ENCODE measurements around the gene DPF1.

Gene DPF1

GRCh38 chr19:38252385-38252784 is 28.4 kb upstream of the DPF1 start:
- Histone ChIP-seq H3K4me2 (ENCODE audit: insufficient read depth, low read length, poor library complexity, severe bottlenecking) (no peak overlapping the region), H3K4me3 (ENCODE audit: low read length in 2 of 2) (peak overlapping the region in 1 of 2 donors; percentile 19), H3K9ac (ENCODE audit: low read depth, low read length, poor library complexity) (no peak overlapping the region), H3K9me3 (replicated peaks in 1 of 2; ENCODE audit: control insufficient read depth in 2 of 2, insufficient read depth in 1 of 2, low read depth in 1 of 2, low read length in 2 of 2) (no peaks in the 10 kb centered on the region), H2BK12ac (ENCODE audit: low read length) (no peak overlapping the region), H3K79me1 (ENCODE audit: low read depth, low read length) (no peaks in the 10 kb centered on the region), H4K91ac (ENCODE audit: low read depth, low read length, poor library complexity) (no peak overlapping the region), H2BK15ac (ENCODE audit: low read length) (no peak overlapping the region), H3K36me3 (replicated peaks in 1 of 2; ENCODE audit: control insufficient read depth in 2 of 2, insufficient read depth in 2 of 2, low read length in 2 of 2) (no peaks in the 10 kb centered on the region), H2AK5ac (ENCODE audit: low read depth, low read length) (peak overlapping the region; percentile 9), H3K18ac (ENCODE audit: low read length) (no peak overlapping the region), H2BK5ac (ENCODE audit: low read length) (no peak overlapping the region), H3K23ac (ENCODE audit: low read depth, low read length, poor library complexity) (no peak overlapping the region), H3K4ac (ENCODE audit: low read length) (no peak overlapping the region), H3K4me1 (ENCODE audit: control insufficient read depth in 2 of 2, insufficient read depth in 1 of 2, low read depth in 1 of 2, low read length in 2 of 2) (peaks cover 25 to 40% of the 10 kb centered on the region in 2 donors), H2AFZ (ENCODE audit: low read length) (no peak overlapping the region), H4K8ac (ENCODE audit: low read depth, low read length) (no peak overlapping the region), H2BK120ac (ENCODE audit: low read depth, low read length) (no peak overlapping the region), H3K14ac (ENCODE audit: low read length) (no peak overlapping the region), H3K27me3 (ENCODE audit: control insufficient read depth in 3 of 3, insufficient read depth in 3 of 3, low read depth in 1 of 3, low read length in 3 of 3) (peaks cover 0 to 31% (median 14%) of the 10 kb centered on the region in 3 experiments), H3K27ac (replicated peaks; ENCODE audit: low read length) (no peak overlapping the region)
- no peak for DNase-seq (ENCODE audit: low spot score)
- WGBS, 2 donors (ENCODE audit: extremely low coverage in 2 of 2, insufficient read length in 2 of 2, insufficient replicate concordance in 1 of 2), result no CpG with 5 or more reads among the region's 5 CpGs

- Histone ChIP-seq H3K79me1 (ENCODE audit: low read depth, low read length) (no peaks in the 10 kb centered on the region), H2BK12ac (ENCODE audit: low read length) (no peak overlapping the region), H3K23ac (ENCODE audit: low read depth, low read length, poor library complexity) (no peak overlapping the region), H3K4ac (ENCODE audit: low read length) (no peak overlapping the region), H2BK5ac (ENCODE audit: low read length) (no peak overlapping the region), H4K91ac (ENCODE audit: low read depth, low read length, poor library complexity) (no peak overlapping the region), H3K27me3 (ENCODE audit: control insufficient read depth in 3 of 3, insufficient read depth in 3 of 3, low read depth in 1 of 3, low read length in 3 of 3) (peaks cover 0 to 24% (median 10%) of the 10 kb centered on the region in 3 experiments), H3K14ac (ENCODE audit: low read length) (no peak overlapping the region), H3K36me3 (replicated peaks in 1 of 2; ENCODE audit: control insufficient read depth in 2 of 2, insufficient read depth in 2 of 2, low read length in 2 of 2) (no peaks in the 10 kb centered on the region), H3K4me1 (ENCODE audit: control insufficient read depth in 2 of 2, insufficient read depth in 1 of 2, low read depth in 1 of 2, low read length in 2 of 2) (peaks cover 25 to 40% of the 10 kb centered on the region in 2 donors), H4K8ac (ENCODE audit: low read depth, low read length) (no peak overlapping the region), H3K4me2 (ENCODE audit: insufficient read depth, low read length, poor library complexity, severe bottlenecking) (peak overlapping the region; percentile 35), H2BK120ac (ENCODE audit: low read depth, low read length) (no peak overlapping the region), H3K9ac (ENCODE audit: low read depth, low read length, poor library complexity) (peak overlapping the region; percentile 34), H3K27ac (replicated peaks; ENCODE audit: low read length) (no peak overlapping the region), H3K4me3 (ENCODE audit: low read length in 2 of 2) (peak overlapping the region in 1 of 2 donors; percentile 18), H2BK15ac (ENCODE audit: low read length) (no peak overlapping the region), H2AK5ac (ENCODE audit: low read depth, low read length) (no peak overlapping the region), H2AFZ (ENCODE audit: low read length) (peak overlapping the region; percentile 89), H3K18ac (ENCODE audit: low read length) (peak overlapping the region; percentile 92), H3K9me3 (replicated peaks in 1 of 2; ENCODE audit: control insufficient read depth in 2 of 2, insufficient read depth in 1 of 2, low read depth in 1 of 2, low read length in 2 of 2) (no peaks in the 10 kb centered on the region)
- no peak for DNase-seq (ENCODE audit: low spot score)
- WGBS, 2 donors (ENCODE audit: extremely low coverage in 2 of 2, insufficient read length in 2 of 2, insufficient replicate concordance in 1 of 2), result no CpG with 5 or more reads among the region's 10 CpGs
These were observed 27.6 kb upstream of the DPF1 start for GRCh38 chr19:38251564-38252051.

GRCh38 chr19:38250821-38251563 is 27.0 kb upstream of the DPF1 start:
- H3K4me2 ChIP-seq (ENCODE audit: insufficient read depth, low read length, poor library complexity, severe bottlenecking), result peak overlapping the region; percentile 35
- H3K36me3 ChIP-seq (replicated peaks in 1 of 2; ENCODE audit: control insufficient read depth in 2 of 2, insufficient read depth in 2 of 2, low read length in 2 of 2), result no peaks in the 10 kb centered on the region
- H3K79me1 ChIP-seq (ENCODE audit: low read depth, low read length), result no peaks in the 10 kb centered on the region
- H3K23ac ChIP-seq (ENCODE audit: low read depth, low read length, poor library complexity), result no peak overlapping the region
- no peak overlapping the region for H2BK5ac ChIP-seq (ENCODE audit: low read length)
- H2AK5ac ChIP-seq (ENCODE audit: low read depth, low read length), result peak overlapping the region; percentile 67
- no peak overlapping the region for H3K4ac ChIP-seq (ENCODE audit: low read length)
- H3K27ac ChIP-seq (replicated peaks; ENCODE audit: low read length), result no peak overlapping the region
- H3K18ac ChIP-seq (ENCODE audit: low read length), result peak overlapping the region; percentile 82
- no peak overlapping the region for H2BK120ac ChIP-seq (ENCODE audit: low read depth, low read length)
- peak overlapping the region; percentile 64 for H3K9ac ChIP-seq (ENCODE audit: low read depth, low read length, poor library complexity)
- H2BK15ac ChIP-seq (ENCODE audit: low read length), result peak overlapping the region; percentile 11
- H3K4me1 ChIP-seq (ENCODE audit: control insufficient read depth in 2 of 2, insufficient read depth in 1 of 2, low read depth in 1 of 2, low read length in 2 of 2), result peaks cover 25 to 39% of the 10 kb centered on the region in 2 donors
- no peak overlapping the region for H2BK12ac ChIP-seq (ENCODE audit: low read length)
- no peak overlapping the region for H4K91ac ChIP-seq (ENCODE audit: low read depth, low read length, poor library complexity)
- peaks cover 0 to 20% (median 5%) of the 10 kb centered on the region in 3 experiments for H3K27me3 ChIP-seq (ENCODE audit: control insufficient read depth in 3 of 3, insufficient read depth in 3 of 3, low read depth in 1 of 3, low read length in 3 of 3)
- H3K14ac ChIP-seq (ENCODE audit: low read length), result no peak overlapping the region
- no peak overlapping the region for H4K8ac ChIP-seq (ENCODE audit: low read depth, low read length)
- no peak for DNase-seq (ENCODE audit: low spot score)
- peak overlapping the region in 1 of 2 donors; percentile 18 for H3K4me3 ChIP-seq (ENCODE audit: low read length in 2 of 2)
- peak overlapping the region; percentile 89 for H2AFZ ChIP-seq (ENCODE audit: low read length)
- no CpG with 5 or more reads among the region's 18 CpGs for WGBS, 2 donors (ENCODE audit: extremely low coverage in 2 of 2, insufficient read length in 2 of 2, insufficient replicate concordance in 1 of 2)
- no peaks in the 10 kb centered on the region for H3K9me3 ChIP-seq (replicated peaks in 1 of 2; ENCODE audit: control insufficient read depth in 2 of 2, insufficient read depth in 1 of 2, low read depth in 1 of 2, low read length in 2 of 2)

- Histone ChIP-seq H3K79me1 (ENCODE audit: low read depth, low read length) (no peaks in the 10 kb centered on the region), H2AK5ac (ENCODE audit: low read depth, low read length) (no peak overlapping the region), H3K4me1 (ENCODE audit: control insufficient read depth in 2 of 2, insufficient read depth in 1 of 2, low read depth in 1 of 2, low read length in 2 of 2) (peaks cover 25 to 34% of the 10 kb centered on the region in 2 donors), H2BK5ac (ENCODE audit: low read length) (no peak overlapping the region), H3K4ac (ENCODE audit: low read length) (no peak overlapping the region), H2BK15ac (ENCODE audit: low read length) (no peak overlapping the region), H4K91ac (ENCODE audit: low read depth, low read length, poor library complexity) (no peak overlapping the region), H3K14ac (ENCODE audit: low read length) (no peak overlapping the region), H2BK120ac (ENCODE audit: low read depth, low read length) (no peak overlapping the region), H3K4me3 (ENCODE audit: low read length in 2 of 2) (no peak overlapping the region), H3K9ac (ENCODE audit: low read depth, low read length, poor library complexity) (no peak overlapping the region), H3K23ac (ENCODE audit: low read depth, low read length, poor library complexity) (no peak overlapping the region), H3K9me3 (replicated peaks in 1 of 2; ENCODE audit: control insufficient read depth in 2 of 2, insufficient read depth in 1 of 2, low read depth in 1 of 2, low read length in 2 of 2) (no peaks in the 10 kb centered on the region), H3K36me3 (replicated peaks in 1 of 2; ENCODE audit: control insufficient read depth in 2 of 2, insufficient read depth in 2 of 2, low read length in 2 of 2) (no peaks in the 10 kb centered on the region), H3K27me3 (ENCODE audit: control insufficient read depth in 3 of 3, insufficient read depth in 3 of 3, low read depth in 1 of 3, low read length in 3 of 3) (peaks cover 0 to 15% (median 1%) of the 10 kb centered on the region in 3 experiments), H3K27ac (replicated peaks; ENCODE audit: low read length) (no peak overlapping the region), H3K4me2 (ENCODE audit: insufficient read depth, low read length, poor library complexity, severe bottlenecking) (no peak overlapping the region), H3K18ac (ENCODE audit: low read length) (no peak overlapping the region), H2BK12ac (ENCODE audit: low read length) (no peak overlapping the region), H4K8ac (ENCODE audit: low read depth, low read length) (no peak overlapping the region), H2AFZ (ENCODE audit: low read length) (peak overlapping the region; percentile 89)
- no peak for DNase-seq (ENCODE audit: low spot score)
These were observed 26.4 kb upstream of the DPF1 start for GRCh38 chr19:38250428-38250820.
